ENCODE data around the gene MYO18A.

Gene MYO18A

DNA sequence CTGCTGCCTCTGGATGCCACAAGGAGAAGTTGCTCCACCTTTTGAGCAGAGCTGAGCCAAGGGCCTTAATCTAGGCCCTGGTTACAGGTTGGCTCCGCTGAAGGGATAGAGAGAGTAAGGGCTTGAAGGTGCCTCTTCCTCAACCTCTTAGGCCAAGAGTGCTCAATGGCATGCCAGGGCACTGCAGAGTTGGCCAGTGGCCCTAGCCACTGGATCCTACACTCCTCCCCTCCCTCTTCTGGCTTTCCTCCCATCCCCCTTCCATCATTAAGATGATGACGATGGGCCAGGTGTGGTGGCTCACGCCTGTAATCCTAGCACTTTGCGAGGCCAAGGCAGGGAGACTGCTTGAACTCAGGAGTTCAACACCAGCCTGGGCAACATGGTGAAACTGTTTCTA, 50.5 kb downstream of the MYO18A start:
- no peak for TF ChIP-seq CTCF (IDR thresholded peaks at IDR 0.05)

- no peak for TF ChIP-seq CTCF (IDR thresholded peaks at IDR 0.05)
Measured at GRCh38 chr17:29127840-29128239, 52.4 kb downstream of the MYO18A start.

GRCh38 chr17:29126268-29126930, 53.8 kb downstream of the MYO18A start:
- TF ChIP-seq CTCF (IDR thresholded peaks at IDR 0.05): no peak

DNA sequence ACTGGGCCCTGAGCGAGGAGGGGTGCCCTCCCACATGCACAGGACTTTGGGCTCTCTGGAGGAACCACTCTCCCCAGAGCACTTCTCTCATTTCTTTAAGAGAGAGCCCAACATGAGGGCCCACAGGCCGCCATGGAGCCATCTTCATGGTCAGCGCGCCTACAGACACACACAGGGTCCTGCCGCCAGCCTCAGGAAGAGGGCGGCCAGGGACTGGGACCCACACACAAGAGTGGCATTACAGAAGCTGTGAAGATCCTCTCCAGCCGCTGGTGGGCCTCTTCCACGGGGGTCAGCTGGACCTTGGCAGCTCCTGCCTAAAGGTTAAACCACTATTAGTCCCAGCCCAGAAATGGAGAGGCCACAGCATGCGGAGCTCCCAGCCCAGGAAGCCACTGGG, 54.5 kb downstream of the MYO18A start:
- no peak for TF ChIP-seq CTCF (IDR thresholded peaks at IDR 0.05)

DNA sequence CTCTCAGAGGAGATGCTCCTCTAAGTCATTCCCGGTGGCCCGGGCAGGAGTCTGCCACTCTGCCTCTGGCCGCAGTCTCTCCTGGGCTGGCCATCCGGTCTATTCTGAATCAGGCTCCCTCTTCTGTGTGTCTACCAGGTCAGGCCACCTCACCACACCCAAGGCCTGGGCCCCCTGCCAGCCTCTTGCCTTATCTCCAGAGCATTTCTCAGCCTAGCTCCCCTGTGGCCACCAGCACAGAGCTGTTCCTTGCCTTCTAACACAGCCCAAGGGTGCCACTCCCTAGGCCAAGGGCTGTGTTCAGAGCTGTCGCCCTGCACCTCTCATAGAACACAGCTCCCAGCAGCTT, 55.3 kb downstream of the MYO18A start:
- no peak for TF ChIP-seq CTCF (IDR thresholded peaks at IDR 0.05)

- peak; percentile 74 for TF ChIP-seq CTCF (IDR thresholded peaks at IDR 0.05)
Measured at GRCh38 chr17:29124135-29124924, 55.9 kb downstream of the MYO18A start.

DNA sequence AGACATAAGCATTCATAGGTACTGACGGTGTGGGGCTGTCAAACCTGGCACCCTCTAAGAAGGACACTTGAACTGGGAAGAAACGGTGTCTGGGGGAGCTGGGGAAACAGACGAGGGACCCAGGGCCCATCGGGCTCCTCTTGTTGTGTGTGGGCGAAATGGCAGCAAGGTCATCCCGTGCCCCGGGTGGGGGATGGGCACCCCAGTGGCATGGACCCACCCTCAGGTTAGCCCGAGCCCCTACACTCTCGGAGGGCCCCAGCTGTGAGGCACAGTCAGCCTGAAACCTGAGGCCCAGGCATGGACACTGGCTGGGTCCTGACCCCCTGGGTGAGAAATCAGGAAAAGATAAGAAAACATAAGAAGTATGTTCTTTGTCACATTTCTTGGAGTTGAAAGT, 57.1 kb downstream of the MYO18A start:
- TF ChIP-seq CTCF (IDR thresholded peaks at IDR 0.05): no peak

All from LNCAP (cell line).